ENCODE results near the gene TLE4.
"Not testable (repeated sequence)": the region's sequence is repeated elsewhere in the genome, so short reads cannot be mapped to it uniquely, and the experiment has no call there.

The TLE4 gene

DNA sequence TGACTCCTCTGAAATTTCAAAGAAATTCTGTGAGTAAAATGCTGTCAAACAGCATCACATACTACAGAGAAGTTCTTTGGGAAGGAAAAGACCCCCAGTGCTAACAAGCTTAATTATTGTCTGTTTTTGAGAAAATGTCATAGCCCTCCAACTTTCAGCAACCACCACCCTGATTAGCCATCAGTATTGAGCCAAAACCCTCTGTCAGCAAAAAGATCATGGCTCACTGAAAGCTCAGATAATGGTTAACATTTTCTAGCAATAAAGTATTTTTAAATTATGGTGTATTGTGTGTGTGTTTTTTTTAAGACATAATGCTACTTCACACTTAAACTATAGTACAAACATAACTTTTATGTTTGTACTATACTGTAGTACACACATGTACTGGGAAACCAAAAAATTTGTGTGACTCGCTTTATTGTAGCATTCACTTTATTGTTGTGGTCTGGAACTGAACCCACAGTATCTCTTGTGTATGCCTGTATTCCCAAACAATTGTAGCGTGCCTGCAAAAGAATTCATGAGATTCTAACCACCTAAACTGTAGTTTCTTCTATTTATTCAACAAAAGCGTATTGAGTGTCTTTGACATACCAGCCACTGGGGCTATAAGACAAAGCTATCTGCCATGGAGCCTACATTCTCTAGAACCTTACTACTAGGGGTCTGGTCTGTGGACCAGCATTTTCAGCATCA lies 31.6 kb downstream of the TLE4 start:
- peaks cover 8% of the 10 kb centered on the region for H3K4me1 Mint-ChIP-seq
- H3K27me3 Mint-ChIP-seq (ENCODE audit: low read depth, poor library complexity) = no peaks in the 10 kb centered on the region
- DNase-seq = no peak
- H3K27ac Mint-ChIP-seq = no peak overlapping the region
- H3K36me3 Mint-ChIP-seq (ENCODE audit: low read depth) = peaks cover 21% of the 10 kb centered on the region
- no peak overlapping the region for H3K4me3 Mint-ChIP-seq
- peaks cover 44% of the 10 kb centered on the region for H3K9me3 Mint-ChIP-seq
- TF ChIP-seq, protein P1, sequence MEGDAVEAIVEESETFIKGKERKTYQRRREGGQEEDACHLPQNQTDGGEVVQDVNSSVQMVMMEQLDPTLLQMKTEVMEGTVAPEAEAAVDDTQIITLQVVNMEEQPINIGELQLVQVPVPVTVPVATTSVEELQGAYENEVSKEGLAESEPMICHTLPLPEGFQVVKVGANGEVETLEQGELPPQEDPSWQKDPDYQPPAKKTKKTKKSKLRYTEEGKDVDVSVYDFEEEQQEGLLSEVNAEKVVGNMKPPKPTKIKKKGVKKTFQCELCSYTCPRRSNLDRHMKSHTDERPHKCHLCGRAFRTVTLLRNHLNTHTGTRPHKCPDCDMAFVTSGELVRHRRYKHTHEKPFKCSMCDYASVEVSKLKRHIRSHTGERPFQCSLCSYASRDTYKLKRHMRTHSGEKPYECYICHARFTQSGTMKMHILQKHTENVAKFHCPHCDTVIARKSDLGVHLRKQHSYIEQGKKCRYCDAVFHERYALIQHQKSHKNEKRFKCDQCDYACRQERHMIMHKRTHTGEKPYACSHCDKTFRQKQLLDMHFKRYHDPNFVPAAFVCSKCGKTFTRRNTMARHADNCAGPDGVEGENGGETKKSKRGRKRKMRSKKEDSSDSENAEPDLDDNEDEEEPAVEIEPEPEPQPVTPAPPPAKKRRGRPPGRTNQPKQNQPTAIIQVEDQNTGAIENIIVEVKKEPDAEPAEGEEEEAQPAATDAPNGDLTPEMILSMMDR (IDR thresholded peaks at IDR 0.05) = no peak

DNA sequence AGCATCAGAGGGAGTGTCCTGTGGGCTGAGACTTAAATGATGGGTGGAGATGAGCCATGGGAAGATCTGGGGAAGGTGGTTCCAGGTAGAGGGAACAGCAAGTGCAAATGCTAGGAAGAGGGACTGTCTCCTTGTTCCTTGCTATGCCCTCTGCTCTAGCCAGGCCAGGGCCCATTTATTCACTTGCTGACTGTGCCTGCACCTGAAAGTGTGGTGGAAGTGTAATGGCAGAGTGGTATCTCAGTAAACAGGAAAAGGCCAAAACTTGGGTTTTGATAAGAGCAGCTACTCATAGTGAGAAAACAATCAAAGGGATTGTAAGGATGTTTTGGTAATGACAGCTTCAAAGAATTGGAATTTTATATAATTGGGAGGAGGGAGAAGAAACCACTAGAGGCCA lies 32.4 kb downstream of the TLE4 start:
- Mint-ChIP-seq H3K4me1 (peaks cover 4% of the 10 kb centered on the region), H3K4me3 (no peak overlapping the region), H3K27ac (no peak overlapping the region), H3K27me3 (ENCODE audit: low read depth, poor library complexity) (no peaks in the 10 kb centered on the region), H3K9me3 (peaks cover 39% of the 10 kb centered on the region), H3K36me3 (ENCODE audit: low read depth) (peaks cover 21% of the 10 kb centered on the region)
- no peak for DNase-seq
- TF ChIP-seq, protein P1 (IDR thresholded peaks at IDR 0.05) = no peak

DNA sequence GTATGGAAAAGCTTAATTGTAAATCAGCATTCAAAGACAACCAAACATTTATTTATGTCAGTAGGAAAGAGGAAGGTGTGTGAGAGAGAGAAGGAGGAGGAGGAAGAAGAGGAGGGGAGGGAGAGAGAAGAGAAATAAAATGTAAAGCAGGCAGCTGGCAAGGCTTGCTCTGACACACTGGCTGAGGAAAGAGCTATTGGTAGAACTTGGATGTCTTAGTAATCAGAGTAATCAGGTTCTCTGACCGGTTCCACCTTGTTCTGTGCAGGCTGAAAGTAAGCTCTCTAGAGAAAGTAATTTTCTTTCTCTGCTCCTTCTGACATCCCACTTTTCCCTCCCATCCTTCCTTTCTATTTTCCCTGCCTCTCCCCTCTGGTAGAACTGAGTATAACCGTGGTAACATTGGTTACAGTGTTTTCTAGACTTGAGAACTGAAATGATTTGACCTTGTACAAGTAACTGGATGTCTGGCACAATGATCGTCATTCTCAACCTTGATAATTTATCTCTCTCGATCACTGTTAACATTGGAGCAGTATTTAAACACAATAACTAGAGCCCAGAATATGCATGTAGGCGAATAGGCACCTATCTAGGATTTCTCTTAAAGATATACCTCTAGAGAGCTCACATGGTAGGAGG lies 33.3 kb downstream of the TLE4 start:
- peaks cover 31% of the 10 kb centered on the region for H3K9me3 Mint-ChIP-seq
- no peak for DNase-seq
- H3K27ac Mint-ChIP-seq = no peak overlapping the region
- H3K4me1 Mint-ChIP-seq = peaks cover 12% of the 10 kb centered on the region
- H3K27me3 Mint-ChIP-seq (ENCODE audit: low read depth, poor library complexity) = no peaks in the 10 kb centered on the region
- no peak overlapping the region for H3K4me3 Mint-ChIP-seq
- TF ChIP-seq, protein P1 (IDR thresholded peaks at IDR 0.05) = no peak
- H3K36me3 Mint-ChIP-seq (ENCODE audit: low read depth) = peaks cover 21% of the 10 kb centered on the region

DNA sequence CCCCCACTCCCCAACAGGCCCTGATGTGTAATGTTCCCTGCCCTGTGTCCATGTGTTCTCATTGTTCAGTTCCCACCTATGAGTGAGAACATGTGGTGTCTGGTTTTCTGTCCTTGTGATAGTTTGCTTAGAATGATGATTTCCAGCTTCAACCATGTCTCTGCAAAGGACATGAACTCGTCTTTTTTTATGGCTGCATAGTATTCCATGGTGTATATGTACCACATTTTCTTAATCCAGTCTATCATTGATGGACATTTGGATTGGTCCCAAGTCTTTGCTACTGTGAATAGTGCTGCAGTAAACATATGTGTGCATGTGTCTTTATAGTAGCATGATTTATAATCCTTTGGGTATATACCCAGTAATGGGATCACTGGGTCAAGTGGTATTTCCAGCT lies 34.8 kb downstream of the TLE4 start:
- peaks cover 21% of the 10 kb centered on the region for H3K36me3 Mint-ChIP-seq (ENCODE audit: low read depth)
- not testable (repeated sequence) for H3K27me3 Mint-ChIP-seq (ENCODE audit: low read depth, poor library complexity); H3K27ac Mint-ChIP-seq; H3K4me3 Mint-ChIP-seq; DNase-seq
- H3K4me1 Mint-ChIP-seq = peaks cover 27% of the 10 kb centered on the region
- H3K9me3 Mint-ChIP-seq = peaks cover 22% of the 10 kb centered on the region

DNA sequence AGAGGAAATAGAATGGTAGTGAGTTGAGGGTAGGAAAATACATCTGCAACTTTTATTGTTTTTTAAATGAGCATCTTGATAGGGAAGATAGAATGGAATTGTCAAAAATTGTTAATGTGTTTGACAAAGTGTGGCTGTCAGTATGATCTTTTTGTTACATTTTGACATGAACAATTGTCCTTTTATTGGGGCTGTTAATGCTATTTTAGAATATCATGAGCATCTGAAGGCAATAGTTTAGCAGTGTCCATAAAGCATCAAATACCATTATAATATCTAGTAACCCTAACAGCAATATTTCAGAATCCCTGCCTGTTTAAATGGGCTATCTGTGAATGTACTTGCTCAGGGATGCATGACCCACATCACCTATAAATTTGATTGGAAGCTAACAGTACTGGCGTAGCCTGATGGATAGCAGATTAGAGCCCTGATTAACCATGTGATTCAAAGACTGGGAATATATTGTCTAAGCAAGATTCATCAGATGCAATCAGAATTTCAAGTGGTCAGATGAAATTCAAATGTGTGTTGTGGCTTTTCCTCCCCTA lies 37.8 kb downstream of the TLE4 start:
- no peak for DNase-seq
- TF ChIP-seq, protein P1 (IDR thresholded peaks at IDR 0.05) = no peak
- Mint-ChIP-seq H3K4me1 (peaks cover 55% of the 10 kb centered on the region), H3K9me3 (peaks cover 22% of the 10 kb centered on the region), H3K27me3 (ENCODE audit: low read depth, poor library complexity) (no peaks in the 10 kb centered on the region), H3K36me3 (ENCODE audit: low read depth) (peaks cover 36% of the 10 kb centered on the region), H3K4me3 (no peak overlapping the region), H3K27ac (peak overlapping the region; percentile 86)

DNA sequence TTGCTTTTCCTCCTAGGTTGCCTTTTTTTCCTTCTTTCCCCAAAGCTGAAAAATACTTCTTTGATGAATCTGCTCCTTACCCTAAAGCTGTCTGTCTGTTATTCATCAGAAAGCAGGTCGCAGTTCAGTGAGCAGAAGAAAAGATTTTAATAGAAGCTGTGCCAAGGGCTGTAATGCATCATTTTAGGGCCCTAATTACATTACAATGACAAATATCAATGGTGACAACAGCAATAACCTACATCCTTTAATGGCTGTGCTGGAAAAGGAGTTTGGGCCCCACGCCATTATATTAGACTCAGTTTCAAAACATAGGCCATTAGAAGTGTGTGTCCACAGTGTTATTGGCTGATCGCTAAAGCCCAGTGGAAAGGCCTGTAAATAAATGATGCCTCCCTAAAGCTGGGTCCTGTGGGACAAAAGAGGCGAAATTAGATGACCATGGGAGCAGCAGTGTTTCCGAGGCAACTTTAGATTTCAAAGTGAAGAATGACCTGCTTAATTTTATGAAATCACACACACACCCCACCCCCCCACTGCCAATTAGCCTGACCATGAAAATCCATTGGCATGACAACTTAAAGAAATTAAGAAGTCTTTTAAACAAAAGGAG lies 38.4 kb downstream of the TLE4 start:
- Mint-ChIP-seq H3K27ac (peak overlapping the region; percentile 86), H3K9me3 (peaks cover 22% of the 10 kb centered on the region), H3K4me3 (no peak overlapping the region), H3K27me3 (ENCODE audit: low read depth, poor library complexity) (no peaks in the 10 kb centered on the region), H3K4me1 (peaks cover 61% of the 10 kb centered on the region), H3K36me3 (ENCODE audit: low read depth) (peaks cover 40% of the 10 kb centered on the region)
- peak; percentile 10 for DNase-seq
- TF ChIP-seq, protein P1 (IDR thresholded peaks at IDR 0.05) = no peak

All from nephron progenitor cell (in vitro differentiated cells).